ENCODE data around the gene ZSCAN25.
"Not testable (repeated sequence)": the region's sequence is repeated elsewhere in the genome, so short reads cannot be mapped to it uniquely, and the experiment has no call there.

ZSCAN25 gene

DNA sequence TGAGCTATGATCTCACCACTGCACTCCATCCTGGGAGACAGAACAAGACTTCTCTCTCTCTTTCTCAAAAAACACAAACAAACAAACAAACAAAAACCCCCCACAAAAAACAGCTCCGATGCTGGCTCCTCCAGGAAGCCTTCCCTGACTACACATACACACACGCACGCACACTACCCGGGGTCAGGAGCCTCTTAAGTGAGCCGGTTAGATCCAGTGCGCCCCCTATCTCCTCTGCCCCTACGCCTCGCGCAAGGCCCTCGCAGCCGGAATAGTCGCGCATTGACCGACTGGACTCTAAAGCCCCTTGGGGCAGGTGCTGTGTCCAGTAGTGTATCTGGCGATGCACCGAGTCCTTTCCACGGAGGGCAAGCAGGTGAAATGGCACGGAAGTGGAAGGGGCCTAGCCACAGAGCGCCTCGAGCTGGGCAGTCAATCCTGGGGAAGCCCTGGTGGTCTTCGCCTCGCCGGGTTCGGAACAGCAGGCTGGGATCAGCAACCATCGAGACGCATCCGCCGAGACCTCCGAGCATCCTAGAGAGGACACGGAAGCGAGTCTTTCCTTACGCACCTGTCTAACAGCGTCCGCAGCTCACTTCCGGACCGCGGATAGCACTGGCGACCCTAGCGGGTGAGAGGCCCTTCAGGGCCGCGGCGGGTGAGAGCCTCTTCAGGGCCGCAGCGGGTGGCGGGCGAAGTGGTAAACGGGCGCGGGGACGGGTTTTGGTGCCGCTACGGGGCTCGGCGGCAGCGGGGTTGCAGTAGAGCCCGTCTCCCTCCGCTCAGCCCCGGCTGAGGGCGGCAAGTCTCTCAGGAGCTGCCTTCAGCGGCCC lies at the start of gene ZSCAN25:
TSS of gene ZSCAN25 (plus strand) at position 588 of the 833 bp plus-strand sequence. CDS start 2,661 bp downstream, outside the sequence.
- DNase-seq, result peak; percentile 92

DNA sequence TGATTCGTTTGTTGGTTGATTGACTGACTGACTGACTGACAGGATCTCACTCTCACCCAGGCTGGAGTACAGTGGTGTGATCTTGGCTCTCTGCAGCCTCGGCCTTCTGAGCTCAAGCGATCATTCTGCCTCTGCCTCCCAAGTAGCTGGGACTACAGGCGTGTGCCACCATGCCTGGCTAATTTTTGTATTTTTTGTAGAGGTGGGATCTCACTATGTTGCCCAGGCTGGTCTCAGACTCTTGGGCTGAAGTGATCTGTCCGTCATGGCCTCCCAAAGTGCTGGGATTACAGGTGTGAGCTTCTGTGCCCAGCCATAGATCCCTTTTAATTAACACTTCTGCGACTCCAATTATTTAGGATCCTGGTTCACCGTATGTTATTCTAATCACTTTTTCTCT lies 48.0 kb upstream of the ZSCAN25 start:
- not testable (repeated sequence) for DNase-seq

DNA sequence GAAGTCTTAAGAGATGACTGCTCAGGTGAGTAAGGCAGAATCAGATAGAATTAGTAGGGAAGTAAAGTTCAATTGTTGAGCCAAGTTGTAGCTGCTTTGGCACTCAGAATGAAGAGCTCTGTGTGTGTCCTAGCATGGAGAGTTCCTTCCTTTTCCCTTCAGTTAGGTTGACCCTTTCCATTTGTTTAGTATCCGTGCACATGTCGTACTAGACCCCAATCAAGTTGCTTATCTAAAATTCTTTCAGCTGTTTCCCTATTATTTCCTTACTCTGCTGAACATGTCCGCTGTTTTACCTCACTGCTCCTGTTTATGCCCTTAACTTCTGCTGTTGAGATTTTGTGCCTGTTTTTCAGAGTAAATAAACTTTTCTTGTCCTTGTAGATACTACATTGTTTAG lies 45.0 kb upstream of the ZSCAN25 start:
- DNase-seq, result no peak

DNA sequence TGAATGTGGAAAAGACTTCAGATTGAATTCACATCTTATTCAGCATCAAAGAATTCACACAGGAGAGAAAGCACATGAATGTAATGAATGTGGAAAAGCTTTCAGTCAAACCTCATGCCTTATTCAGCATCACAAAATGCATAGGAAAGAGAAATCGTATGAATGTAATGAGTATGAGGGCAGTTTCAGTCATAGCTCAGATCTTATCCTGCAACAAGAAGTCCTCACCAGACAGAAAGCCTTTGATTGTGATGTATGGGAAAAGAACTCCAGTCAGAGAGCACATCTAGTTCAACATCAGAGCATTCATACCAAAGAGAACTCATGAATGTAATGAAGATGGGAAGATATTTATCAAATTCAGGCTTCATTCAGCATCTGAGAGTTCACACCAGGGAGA lies 43.5 kb upstream of the ZSCAN25 start:
- no peak for DNase-seq

DNA sequence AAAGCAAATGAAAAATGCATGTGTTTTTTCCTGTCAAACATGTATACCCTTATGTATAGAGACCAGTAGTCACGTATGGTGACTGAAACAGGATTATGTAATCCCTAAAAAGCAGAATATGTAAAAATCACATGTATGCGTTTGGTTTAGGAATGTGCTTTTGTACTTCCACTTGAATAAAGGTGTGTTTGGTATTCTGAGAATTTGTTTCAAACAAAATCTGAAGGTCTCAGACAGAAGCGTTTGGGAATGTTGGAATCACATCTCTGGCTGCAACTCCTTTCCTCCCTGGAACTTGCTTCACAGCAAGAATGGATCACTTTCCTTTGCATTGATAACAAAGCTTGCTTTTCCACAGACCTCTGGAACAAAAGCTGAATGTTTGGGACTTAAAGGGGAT lies 40.5 kb upstream of the ZSCAN25 start:
- DNase-seq, result no peak

DNA sequence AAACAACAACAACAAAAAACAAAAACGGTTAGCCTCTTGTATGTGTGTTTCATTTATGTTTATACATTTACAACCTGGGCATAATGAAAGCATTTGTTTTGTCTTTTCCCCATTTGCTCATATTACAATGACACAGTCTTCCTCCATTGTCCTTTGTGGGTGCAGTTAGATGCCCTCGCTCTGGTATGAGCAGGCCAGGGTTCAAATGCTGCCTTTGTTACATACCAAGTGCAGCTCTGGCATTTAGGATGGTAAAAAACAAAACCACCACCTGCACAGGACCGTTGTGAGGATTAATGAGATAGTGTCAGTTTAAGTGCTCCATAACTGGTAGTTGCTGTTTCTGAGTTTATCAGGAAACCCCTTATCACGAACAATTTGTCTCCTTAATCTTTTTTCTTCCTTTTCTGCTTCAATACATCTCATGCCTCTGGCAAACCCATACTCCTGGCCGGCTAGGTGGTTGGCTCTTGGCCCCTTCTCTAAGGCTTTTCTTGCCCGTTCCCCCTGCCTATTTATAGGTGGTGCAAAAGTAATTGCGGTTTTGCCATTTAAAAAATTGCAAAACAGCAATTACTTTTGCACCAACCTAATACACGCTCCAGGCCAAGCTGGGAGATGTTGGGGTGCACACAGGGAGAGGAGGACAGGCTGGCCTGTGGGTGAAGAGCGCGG lies 37.3 kb upstream of the ZSCAN25 start:
- DNase-seq, result no peak

DNA sequence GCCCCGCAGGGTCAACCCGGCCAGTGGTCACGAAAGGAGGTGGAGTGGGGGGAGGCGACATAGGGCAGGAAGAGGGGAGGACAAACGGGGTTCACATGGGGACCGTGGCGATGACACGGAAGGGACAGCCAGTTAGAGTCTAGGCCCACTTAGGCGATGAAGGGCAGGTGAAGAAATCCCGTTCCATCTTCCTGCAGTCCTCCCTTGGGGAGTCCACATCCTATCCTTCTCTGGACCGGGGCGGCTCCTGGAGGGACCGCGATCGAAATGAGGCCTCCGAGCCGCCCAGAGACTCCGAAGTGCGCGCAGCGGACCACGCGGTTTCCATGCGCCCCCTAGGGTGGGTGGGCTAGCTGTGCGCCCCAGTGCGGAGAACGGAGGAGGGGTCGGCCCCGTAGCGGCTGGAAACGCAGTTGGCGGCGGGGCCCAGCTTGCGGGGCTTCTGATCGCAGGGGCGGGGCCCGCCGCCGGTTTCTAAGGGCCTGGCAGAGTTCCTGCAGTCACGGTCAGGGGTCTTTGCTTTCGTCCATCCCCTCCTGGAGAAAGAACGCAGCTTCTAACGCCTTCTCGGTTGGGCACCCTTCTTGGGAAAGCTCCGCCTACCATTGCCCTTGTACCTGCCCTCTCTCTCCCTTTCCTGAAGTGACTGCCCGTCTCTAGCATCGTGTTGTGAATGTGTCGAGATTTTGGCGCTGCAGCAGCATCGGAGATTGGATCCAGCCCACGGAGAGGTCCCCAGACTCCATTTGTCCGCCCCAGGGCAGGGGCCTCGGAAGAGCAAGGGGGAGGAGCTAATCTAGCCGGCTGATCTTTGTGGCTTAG lies 36.6 kb upstream of the ZSCAN25 start:
- peak; percentile 49 for DNase-seq

DNA sequence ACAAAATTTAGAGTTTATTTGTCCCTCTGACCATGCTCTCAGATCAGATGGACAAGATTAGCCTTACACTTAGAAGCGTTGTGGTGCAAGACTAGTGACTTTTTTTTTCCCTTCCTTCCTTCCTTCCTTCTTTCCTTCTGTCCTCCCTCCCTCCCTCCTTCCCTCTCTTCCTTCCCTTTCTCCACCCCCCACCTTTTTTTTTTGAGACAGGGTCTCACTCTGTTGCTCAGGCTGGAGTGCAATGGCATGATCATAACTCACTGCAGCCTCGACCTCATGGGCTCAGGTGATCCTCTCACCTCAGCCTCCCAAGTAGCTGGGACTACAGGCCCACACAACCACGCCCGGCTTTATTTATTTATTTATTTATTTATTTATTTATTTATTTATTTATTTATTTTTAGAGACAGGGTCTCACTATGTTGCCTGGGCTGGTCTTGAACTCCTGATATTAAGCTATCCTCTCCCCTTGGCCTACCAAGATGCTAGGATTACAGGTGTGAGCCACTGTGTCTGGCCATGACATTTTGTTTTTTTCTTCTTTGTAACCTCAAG lies 35.9 kb upstream of the ZSCAN25 start:
- DNase-seq, result not testable (repeated sequence)

DNA sequence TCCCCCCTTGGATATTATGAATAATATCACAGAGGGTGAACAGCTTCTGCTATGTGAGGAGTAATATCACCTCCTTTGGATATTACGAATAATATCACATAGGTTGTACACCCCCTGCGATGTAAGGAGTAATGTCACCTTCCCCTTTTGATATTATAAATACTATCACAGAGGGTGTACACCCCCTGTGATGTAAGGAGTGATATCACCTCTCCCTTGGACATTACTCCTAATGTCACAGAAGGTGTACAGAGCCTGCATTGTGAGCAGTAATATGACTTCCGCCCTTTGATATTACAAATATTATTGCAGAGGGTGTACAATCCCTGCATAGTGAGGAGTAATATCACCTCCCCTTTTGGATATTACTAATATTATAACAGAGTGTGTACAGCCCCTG lies 27.9 kb upstream of the ZSCAN25 start:
- DNase-seq, result no peak

DNA sequence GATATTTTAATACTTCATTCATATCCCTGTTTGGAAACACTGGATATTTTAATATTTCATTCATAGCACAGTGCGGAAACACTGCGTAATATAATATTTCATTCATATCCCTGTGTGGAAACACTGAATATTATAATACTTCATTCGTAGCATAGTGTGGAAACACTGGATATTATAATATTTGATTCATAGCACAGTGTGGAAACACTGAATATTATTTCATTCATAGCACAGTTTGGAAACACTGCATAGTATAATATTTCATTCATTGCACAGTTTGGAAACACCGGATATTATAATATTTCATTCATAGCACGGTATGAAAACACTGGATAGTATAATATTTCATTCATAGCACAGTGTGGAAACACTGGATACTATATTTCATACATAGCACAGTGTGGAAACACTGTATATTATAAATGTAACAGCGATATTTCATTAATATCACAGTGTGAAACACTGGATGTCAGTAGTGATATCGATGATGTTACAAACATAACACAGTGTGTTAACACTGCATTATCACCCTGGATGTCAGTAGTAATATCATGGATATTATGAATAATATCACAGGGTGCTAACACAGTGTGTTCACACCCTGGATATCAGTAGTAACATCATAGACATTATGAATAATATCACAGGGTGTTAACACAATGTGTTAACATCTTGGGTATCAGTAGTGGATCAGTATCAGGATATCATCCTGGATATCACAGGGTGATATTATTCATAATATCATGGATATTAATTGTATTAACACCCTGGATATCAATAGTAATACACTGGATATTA lies 21.6 kb upstream of the ZSCAN25 start:
- DNase-seq, result no peak

DNA sequence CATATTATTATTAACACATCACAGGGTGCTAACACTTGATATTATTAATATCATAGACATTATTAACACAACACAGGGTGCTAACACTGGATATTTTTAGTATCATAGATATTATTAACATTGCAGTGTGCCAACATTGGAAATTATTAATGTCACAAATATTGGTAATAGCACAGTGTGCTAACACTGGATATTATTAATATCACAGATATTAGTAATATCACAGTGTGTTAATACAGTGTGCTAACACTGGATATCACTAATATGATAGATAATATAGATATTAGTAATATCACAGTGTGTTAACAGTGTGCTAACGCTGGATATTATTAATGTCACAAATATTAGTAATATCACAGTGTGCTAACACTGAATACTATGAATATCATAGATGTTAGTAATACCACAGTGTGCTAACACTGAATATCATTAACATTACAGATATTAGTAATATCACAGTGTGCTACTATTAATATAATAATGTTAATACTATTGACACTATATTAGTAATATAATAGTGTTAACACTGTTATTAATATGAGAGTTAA lies 20.3 kb upstream of the ZSCAN25 start:
- DNase-seq, result no peak

DNA sequence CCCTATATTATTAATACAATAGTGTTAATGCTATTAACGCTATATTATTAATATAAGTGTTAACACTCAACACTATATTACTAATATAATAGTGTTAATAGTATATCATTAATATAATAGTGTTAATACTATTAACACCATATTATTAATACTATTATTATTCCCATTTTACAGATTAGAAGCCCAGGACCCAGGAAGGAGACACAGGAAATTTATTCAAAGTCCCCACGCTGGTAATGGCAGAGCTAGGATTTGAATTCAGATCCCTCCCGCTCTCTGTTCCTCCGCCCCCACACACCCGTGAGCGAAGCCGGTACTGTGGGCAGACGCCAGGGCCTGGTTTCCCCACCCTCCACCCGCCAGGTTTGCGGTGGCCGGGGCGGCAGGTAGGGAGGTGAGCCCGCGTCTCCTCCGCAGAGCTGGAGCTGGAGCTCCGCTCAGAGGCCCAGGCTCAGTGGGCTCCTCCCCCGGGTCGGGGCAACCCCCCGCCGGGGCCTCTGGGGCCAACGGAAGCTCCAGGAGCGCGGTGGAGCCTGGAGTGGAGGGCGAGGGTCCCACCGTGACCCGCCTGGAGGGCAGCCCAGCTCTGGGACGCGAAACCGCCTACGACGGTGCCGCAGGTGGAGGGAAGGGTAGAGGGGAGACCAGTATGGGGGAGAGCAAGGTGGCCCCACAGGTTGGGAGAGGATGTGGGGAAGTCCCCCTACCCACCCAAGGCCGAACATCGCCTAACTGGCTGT lies 18.8 kb upstream of the ZSCAN25 start, which contains the start of gene TMEM225B:
TSS of gene TMEM225B (plus strand) at position 506 of the 740 bp plus-strand sequence. CDS start 6,122 bp downstream, outside the sequence.
- DNase-seq, result no peak

DNA sequence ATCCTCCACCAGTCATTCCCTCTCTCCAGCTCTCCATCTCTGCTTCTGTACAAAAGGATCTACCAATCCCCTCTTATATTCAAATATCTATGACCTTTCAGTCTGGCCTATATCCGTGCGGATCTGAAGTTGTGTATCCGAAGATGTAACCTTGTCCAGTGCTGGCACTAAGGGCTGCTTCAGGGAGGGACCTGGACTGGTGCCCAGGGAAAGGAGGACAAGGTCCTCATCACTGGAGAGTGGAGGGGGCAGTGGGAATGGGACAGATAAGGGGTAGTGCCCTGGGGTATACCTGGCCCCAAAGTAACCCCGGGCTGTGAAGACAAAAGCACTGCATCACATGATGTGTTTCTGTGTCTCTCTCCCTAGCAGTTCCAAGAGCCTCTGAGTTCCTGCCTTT lies 16.9 kb upstream of the ZSCAN25 start:
- no peak for DNase-seq

DNA sequence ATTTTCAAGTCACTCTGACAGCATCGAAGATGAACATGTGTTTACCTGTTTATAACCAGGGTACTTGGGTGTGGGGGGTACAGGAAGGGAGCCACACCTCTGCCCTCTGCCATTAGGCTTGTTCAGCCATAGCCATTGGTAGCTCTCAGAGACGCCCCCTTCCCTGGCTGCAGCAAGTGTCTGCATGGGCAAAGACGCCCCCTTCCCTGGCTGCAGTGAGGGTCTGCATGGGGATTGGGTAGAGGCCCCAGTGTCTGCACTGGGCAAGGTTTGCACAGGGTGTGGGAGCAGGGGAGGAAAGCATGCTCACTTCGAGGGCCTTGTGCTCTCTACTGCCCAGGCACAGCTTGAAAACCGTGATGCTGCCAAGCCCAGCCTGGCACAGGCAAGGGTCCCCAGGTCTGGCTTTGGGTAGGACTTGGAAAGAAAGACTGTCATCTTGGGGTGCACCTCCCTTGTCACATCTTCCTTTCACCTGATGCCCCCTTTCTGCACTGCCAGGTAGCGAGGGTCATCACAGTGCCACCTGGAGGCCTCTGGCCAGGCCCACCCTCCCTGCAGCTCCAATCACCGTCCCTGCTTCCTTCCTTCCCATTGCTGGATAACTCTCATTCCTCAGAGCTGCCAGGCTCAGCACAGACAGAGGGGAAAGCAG lies 15.0 kb upstream of the ZSCAN25 start:
- no peak for DNase-seq

DNA sequence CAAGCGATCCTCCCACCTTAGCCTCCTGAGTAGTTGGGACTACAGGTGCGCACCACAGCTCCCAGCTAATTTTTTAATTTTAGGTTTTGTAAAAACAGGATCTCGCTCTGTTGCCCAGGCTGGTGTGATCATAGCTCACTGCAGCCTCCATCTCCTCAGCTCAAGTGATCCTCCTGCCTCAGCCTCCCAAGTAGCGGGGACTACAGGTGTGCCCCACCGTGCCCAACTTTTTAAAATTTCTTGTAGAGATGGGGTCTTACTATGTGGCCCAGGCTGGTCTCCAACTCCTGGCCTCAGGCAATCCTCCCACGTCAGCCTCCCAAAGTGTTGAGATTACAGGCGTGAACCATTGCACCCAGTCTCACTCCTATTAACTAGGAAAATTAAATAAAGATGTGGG lies 11.2 kb upstream of the ZSCAN25 start:
- DNase-seq, result no peak

DNA sequence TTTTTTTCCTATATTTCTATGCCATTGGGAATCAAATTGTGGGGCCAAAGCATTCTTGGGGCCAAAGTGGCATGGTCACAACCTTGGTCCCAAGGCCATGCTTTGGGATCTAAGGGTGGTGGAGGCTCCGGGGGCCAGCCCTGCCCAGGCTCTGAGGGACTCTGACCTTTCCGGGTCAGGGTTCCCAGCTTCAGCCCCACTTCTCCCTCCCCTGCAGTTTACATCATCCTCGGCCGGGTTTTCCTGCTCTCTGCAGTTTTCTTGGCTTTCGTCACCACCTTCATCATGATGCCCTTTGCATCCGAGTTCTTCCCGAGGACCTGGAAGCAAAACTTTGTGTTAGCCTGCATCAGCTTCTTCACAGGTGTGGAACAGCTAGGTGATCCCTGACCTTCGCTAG lies 10.2 kb upstream of the ZSCAN25 start:
- no peak for DNase-seq

DNA sequence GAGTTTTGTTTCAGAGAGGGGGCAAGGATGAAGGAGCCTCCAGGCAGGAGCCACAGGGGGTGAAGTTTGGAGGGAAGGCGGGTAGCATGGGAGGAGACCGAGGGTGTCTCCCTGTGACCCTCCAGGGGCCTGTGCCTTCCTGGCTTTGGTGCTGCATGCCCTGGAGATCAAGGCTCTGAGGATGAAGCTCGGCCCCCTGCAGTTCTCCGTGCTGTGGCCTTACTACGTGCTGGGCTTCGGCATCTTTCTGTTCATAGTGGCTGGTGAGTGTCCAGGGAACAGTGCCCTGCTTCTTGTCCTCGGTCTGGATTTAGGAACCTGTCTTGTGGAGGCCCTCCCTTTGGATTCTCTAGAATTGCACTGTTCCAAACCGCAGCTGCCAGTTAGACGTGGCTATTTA lies 9.2 kb upstream of the ZSCAN25 start:
- DNase-seq, result no peak

DNA sequence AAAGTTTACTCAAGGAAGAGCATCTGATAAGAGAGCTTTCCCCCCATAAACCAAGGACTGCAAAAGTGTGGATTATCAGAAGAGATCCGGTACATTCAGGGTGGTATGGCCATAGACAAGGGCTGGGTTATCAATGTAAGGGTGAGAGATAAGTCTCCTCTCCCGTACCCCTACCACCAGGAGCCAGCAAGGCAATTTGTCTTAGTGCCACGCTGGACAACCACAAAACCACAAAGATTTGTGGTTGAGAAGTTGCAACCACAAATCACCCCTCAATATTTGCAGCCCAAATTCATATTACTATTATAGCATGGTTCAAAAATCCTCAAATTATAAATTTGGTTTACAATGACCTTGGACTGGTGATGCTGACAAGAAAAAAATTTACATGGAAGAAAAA lies 2.3 kb upstream of the ZSCAN25 start:
- DNase-seq, result no peak

DNA sequence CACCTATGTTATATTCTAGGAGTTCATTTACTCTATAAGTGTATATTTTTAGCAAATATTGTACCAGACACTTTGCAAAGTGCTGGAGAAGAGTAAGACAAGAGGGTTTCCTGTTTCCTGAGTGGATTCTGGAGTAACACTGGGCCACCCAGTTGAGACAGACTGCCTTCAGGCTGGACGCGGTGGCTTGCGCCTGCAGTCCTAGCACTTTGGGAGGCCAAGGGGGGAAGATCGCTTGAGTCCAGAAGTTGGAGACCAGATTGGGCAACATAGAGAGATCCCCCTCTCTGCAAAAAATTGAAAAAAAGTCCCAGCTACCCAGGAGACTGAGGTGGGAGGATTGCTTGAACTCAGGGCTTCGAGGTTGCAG lies 772 bp upstream of the ZSCAN25 start:
- no peak for DNase-seq

DNA sequence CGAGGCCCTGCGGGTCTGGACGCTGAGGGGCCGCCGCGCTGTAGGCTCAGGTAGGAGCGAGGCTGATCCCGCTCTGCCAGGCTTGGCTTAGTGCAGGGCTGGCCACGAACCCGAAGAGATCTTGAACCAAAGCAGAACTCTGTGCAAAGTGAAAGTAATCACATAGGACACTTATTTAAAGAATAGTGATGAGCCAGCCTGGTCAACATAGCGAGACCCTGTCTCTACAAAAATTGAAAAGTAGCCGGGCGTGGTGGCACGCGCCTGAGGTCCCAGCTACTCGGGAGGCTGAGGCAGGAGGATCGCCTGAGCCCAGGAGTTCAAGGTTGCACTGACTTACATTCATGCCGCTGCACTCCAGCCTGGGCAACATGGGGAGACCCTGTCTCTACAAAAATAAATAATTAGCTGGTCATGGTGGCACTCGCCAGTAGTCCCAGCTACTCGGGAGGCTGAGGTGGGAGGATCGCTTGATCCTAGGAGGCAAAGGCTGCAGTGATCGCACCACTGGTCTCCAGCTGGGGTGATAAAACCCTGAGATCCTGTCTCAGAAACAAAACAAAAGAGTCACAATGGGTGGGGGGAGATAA lies 541 bp downstream of the ZSCAN25 start:
- no peak for DNase-seq

Measured in fibroblast of skin of right quadriceps (primary cell).